Thymus (tissue), 11 donors: ENCODE results near the gene AFAP1. TPM values are rescaled to one million over a fixed set of nuclear protein-coding genes. Genes with fewer than 3 reads are reported as not detected.

Experiments used
- DNase-seq, 9 donors: peaks; one replicate each; pipeline ENCODE4 v3.0.0-alpha.2; 2013; ENCODE audit warnings: low spot score in 9 of 9, low read depth in 6 of 9, missing footprints in 1 of 9
- H3K27ac ChIP-seq, 2 donors: one replicate each; pipeline ENCODE4 v1.5.1; 2013; ENCODE audit warnings: control low read depth in 1 of 2, low read depth in 1 of 2, low read length in 1 of 2, mild to moderate bottlenecking in 1 of 2, moderate library complexity in 1 of 2
- H3K27me3 ChIP-seq, 2 donors: one replicate each; pipeline ENCODE4 v1.5.1; 2013; ENCODE audit warnings: low read length in 1 of 2; ENCODE audit not compliant: control insufficient read depth in 2 of 2, insufficient read depth in 1 of 2
- H3K36me3 ChIP-seq, 2 donors: one replicate each; pipeline ENCODE4 v1.5.1; 2013; ENCODE audit warnings: low read length in 1 of 2, mild to moderate bottlenecking in 1 of 2, moderate library complexity in 1 of 2; ENCODE audit not compliant: control insufficient read depth in 2 of 2, insufficient read depth in 2 of 2
- H3K4me1 ChIP-seq, 2 donors: one replicate each; pipeline ENCODE4 v1.5.1; 2013; ENCODE audit warnings: low read length in 2 of 2; ENCODE audit not compliant: control insufficient read depth in 2 of 2, insufficient read depth in 2 of 2
- H3K4me3 ChIP-seq, 2 donors: one replicate each; pipeline ENCODE4 v1.5.1; 2013; ENCODE audit warnings: low read length in 2 of 2, control low read depth in 1 of 2, mild to moderate bottlenecking in 1 of 2
- H3K9me3 ChIP-seq, 2 donors: one replicate each; pipeline ENCODE4 v1.5.1; 2013; ENCODE audit warnings: low read length in 1 of 2, mild to moderate bottlenecking in 1 of 2; ENCODE audit not compliant: control insufficient read depth in 2 of 2, insufficient read depth in 1 of 2
- WGBS: extraction: QIAGEN DNeasy Blood & Tissue Kit; methylation state at CpG from one replicate; pipeline ENCODE4 v1.1.7; 2013; 5-methylcytosine and 5-hydroxymethylcytosine counted together
- polyA plus RNA-seq: library from polyadenylated mRNA; stranded (reverse); fragments of 200-250 nt; gene quantifications from one replicate; pipeline ENCODE4 v1.2.3, GENCODE V29; 2013
- total RNA-seq: library from RNA; stranded (reverse); fragments of 120-200 nt; gene quantifications from one replicate; pipeline ENCODE4 v1.2.4, GENCODE V29; 2013
- donor health status: healthy.

AFAP1 gene
- total and polyA plus RNA-seq, 2 donors, result 3.2 to 4.5 TPM

- Histone ChIP-seq H3K9me3 (no peaks in the 10 kb centered on the region), H3K4me1 (no peaks in the 10 kb centered on the region), H3K4me3 (no peak overlapping the region), H3K36me3 (no peaks in the 10 kb centered on the region), H3K27ac (no peak overlapping the region), H3K27me3 (no peaks in the 10 kb centered on the region)
- DNase-seq, result no peak
- 93% methylated on average over 18 of the region's 18 CpGs for WGBS
These were observed 197.5 kb downstream of the AFAP1 start for GRCh38 chr4:7741946-7742806.

- no peak overlapping the region for H3K27ac ChIP-seq
- no peak for DNase-seq
- H3K4me3 ChIP-seq, result no peak overlapping the region
- H3K27me3 ChIP-seq, result no peaks in the 10 kb centered on the region
- H3K4me1 ChIP-seq, result no peaks in the 10 kb centered on the region
- 93% methylated on average over 19 of the region's 19 CpGs for WGBS
- H3K9me3 ChIP-seq, result no peaks in the 10 kb centered on the region
- no peaks in the 10 kb centered on the region for H3K36me3 ChIP-seq
These were observed 198.7 kb downstream of the AFAP1 start for GRCh38 chr4:7740866-7741525.

- WGBS, result 92% methylated on average over 45 of the region's 45 CpGs
- Histone ChIP-seq H3K36me3 (no peaks in the 10 kb centered on the region), H3K27ac (no peak overlapping the region), H3K27me3 (peaks cover 0 to under 1% of the 10 kb centered on the region in 2 donors), H3K4me1 (no peaks in the 10 kb centered on the region), H3K4me3 (no peak overlapping the region), H3K9me3 (no peaks in the 10 kb centered on the region)
- no peak for DNase-seq
These were observed 199.5 kb downstream of the AFAP1 start for GRCh38 chr4:7739918-7740865.

- no peak for DNase-seq
- no peak overlapping the region for H3K4me3 ChIP-seq
- 93% methylated on average over 37 of the region's 37 CpGs for WGBS
- no peaks in the 10 kb centered on the region for H3K4me1 ChIP-seq
- H3K27me3 ChIP-seq, result peaks cover 0 to 2% of the 10 kb centered on the region in 2 donors
- no peaks in the 10 kb centered on the region for H3K9me3 ChIP-seq
- no peaks in the 10 kb centered on the region for H3K36me3 ChIP-seq
- no peak overlapping the region for H3K27ac ChIP-seq
These were observed 200.4 kb downstream of the AFAP1 start for GRCh38 chr4:7739077-7739917.

- no peak overlapping the region for H3K4me3 ChIP-seq
- 91% methylated on average over 32 of the region's 32 CpGs for WGBS
These were observed 201.1 kb downstream of the AFAP1 start for GRCh38 chr4:7738458-7739076.

GRCh38 chr4:7737752-7738457, 201.8 kb downstream of the AFAP1 start:
- 94% methylated on average over 19 of the region's 19 CpGs for WGBS
- no peak overlapping the region for H3K27ac ChIP-seq
- no peaks in the 10 kb centered on the region for H3K36me3 ChIP-seq
- H3K27me3 ChIP-seq, result peaks cover 0 to 2% of the 10 kb centered on the region in 2 donors
- no peaks in the 10 kb centered on the region for H3K4me1 ChIP-seq
- DNase-seq, result no peak
- H3K9me3 ChIP-seq, result no peaks in the 10 kb centered on the region
- no peak overlapping the region for H3K4me3 ChIP-seq

More at GRCh38 chr4:7738458-7739076, 201.1 kb downstream of the AFAP1 start:
- no peaks in the 10 kb centered on the region for H3K9me3 ChIP-seq
- no peaks in the 10 kb centered on the region for H3K4me1 ChIP-seq
- H3K27me3 ChIP-seq, result peaks cover 0 to 2% of the 10 kb centered on the region in 2 donors
- no peak for DNase-seq
- H3K36me3 ChIP-seq, result no peaks in the 10 kb centered on the region
- H3K27ac ChIP-seq, result no peak overlapping the region

- no peak for DNase-seq
- 81% methylated on average over 14 of the region's 14 CpGs for WGBS
- Histone ChIP-seq H3K4me3 (no peak overlapping the region), H3K4me1 (no peaks in the 10 kb centered on the region), H3K9me3 (no peaks in the 10 kb centered on the region), H3K27me3 (peaks cover 0 to 2% of the 10 kb centered on the region in 2 donors), H3K27ac (no peak overlapping the region), H3K36me3 (no peaks in the 10 kb centered on the region)
These were observed 202.4 kb downstream of the AFAP1 start for GRCh38 chr4:7737268-7737645.
